DMS153 treated with DMSO at 0.1 percent for 48 hours (cell line): ENCODE measurements around the gene CLEC2D.
"Not testable (repeated sequence)": the region's sequence is repeated elsewhere in the genome, so short reads cannot be mapped to it uniquely, and the experiment has no call there.

Experiments used
- DNase-seq: peaks from one replicate; lab custom pipeline; 2025; ENCODE audit not compliant: unreplicated experiment; lab: John Stamatoyannopoulos, UW

CLEC2D gene

DNA sequence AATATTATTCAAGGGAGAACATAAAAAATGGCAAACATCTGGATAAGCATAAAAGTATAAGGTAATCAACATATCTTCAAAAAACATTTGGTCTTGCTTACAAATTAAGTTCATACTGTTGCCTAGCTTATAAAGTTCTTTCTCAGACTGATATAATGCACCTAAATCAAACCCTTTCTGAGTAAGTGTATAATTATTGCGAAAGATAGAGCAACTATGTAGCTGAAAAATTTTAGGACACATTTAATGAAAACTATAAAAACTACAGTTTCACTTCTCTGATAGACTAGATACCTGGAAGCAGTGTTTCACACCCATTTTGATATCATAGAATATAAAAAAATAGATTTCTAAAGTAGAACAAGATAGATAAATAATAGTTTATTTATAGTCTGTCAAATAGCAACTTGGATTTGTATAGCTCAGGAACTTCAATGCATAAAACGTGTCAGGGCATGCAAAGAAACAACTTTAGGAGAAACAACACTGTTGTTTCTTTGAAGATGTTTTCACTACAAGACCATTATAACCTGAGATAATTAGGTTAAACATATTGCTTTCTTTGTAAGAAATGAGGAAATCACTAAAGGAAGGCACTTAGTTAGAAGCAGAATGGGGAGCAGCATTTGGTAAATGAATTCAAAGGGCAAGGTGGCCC is 55.8 kb downstream of the CLEC2D start:
- no peak for DNase-seq

DNA sequence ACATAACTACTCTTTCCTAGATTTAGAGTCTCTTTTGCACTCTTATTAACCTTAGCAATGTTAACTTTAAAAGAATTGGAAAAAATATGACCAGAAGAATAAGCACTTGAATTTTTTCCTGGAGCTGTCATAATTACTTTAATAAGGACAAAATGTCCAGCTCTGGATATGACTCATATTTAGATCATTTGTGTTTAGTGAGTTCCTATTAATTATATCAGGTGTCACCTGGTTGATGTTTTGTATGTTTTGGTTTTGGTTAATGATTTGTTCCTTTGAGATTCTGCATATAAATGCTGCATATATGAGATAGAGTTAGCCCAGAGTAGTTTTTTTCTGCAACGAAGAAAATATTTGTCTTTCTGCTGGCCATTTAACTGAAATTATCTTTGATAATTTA is 58.3 kb downstream of the CLEC2D start:
- DNase-seq: no peak

DNA sequence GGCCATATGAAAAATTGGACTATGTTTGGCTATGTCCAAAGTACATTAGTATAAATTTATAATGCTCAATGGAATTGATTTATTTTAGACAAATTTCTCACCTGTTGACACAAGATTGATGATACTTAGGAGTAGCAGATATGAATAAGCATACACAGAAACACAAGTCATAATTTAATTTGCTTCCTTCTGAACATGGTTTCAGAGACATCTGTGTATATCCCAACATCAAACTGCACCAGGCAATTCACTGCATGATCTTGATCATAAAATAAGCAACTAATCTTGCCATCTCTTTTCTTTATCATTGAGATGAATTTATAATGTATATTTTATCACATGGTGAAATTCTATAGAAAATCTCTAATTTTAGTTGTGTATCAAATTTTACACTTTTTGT is 59.6 kb downstream of the CLEC2D start:
- DNase-seq: no peak

DNA sequence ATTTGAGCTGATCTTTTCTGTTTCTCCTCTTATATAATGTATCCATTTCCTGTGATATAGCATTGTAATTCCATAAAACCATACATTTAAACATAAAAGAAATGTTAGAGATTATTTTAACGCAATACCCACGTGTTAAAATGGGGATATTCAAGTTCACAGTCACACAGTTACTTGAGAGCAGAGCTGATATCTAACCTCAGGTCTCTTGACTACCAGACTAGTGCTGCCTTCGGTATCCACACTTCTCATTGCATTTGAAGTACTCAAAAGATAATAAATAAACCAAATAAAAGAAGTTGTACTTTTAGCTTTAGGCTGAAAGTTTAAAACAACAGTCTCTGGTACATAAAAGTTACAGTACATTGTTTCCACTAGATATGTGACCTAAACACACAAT is 60.5 kb downstream of the CLEC2D start:
- no peak for DNase-seq

DNA sequence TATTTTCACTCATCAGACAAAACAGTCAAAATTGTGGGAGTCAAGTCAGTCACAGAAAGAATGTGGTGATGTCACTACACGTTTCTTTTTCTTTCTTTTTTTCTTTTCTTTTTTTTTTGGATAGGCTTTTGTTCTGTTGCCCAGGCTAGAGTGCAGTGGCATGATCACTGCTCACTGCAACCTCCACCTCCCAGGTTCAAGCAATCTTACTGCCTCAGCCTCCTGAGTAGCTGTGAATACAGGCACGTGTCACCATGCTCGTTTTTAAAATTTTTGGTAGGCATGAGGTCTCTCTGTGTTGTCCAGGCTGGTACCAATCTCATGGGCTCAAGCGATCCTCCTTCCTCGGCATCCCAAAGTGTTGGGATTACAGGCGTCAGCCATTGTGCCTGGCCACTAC is 61.1 kb downstream of the CLEC2D start:
- DNase-seq: no peak

DNA sequence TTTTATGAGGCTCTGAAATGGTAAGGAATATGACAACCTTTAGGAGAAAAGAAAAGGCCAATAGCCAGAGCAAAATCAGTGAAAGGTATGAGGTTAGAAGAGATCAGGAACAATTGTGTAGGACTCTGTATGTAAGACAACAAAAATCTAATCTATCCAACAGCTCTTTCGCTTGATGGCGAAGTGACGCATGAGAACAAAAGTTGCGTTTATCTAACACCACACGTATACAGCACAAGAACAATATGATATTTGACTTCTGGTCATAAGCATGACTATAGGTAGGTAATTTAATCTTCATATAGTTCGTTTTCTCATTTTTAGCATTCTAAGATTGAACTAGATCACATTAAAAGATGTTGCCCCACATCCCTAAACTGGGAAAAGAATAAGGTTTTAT is 61.9 kb downstream of the CLEC2D start:
- DNase-seq: no peak

DNA sequence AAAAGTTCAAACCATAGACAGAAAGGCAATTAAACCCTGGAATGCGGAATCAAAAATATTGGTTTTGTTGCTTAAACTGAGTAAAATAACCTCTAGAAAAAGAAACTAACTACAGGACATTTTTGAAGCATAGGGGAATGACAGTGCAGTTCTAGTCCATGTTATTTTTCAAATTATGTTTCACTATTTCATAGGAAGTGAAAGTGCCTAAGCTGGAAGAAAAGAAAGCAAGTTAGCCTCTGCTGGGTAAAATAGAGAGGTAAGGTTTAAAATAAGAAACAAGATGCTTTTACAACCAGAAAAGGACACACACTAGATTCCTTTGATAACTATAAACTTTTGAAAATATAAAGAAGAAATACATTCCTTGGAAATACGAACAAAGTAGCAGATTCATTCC is 62.3 kb downstream of the CLEC2D start:
- no peak for DNase-seq

DNA sequence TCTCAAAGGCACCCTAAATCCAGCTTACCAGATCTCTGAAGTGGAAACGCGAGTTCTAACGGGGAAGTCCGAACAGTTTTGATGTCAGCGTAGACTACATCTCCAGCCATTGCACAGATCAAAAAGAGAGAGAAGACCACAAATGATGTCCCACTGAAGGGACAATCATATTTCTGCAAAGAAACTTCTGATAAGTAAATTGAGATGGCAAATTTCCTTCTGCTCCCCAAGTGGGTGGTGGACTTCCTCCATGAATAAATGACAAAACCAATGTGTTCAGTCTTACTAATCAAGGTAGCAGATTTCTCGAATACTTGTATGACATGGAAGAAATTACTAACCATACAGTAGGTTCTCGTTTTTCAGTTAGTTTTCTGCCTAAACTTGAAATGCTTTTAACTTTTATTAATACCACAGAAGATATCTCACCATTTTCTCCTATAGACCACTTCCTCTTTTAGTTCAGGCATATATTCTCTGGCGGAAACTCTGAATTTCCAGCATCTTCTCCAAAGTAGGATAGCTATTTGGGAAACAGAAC is 63.5 kb downstream of the CLEC2D start, which contains the start of gene CLECL1:
Gene CLECL1 (minus strand): TSS at position 177 of the 541 bp plus-strand sequence.
- DNase-seq: no peak

DNA sequence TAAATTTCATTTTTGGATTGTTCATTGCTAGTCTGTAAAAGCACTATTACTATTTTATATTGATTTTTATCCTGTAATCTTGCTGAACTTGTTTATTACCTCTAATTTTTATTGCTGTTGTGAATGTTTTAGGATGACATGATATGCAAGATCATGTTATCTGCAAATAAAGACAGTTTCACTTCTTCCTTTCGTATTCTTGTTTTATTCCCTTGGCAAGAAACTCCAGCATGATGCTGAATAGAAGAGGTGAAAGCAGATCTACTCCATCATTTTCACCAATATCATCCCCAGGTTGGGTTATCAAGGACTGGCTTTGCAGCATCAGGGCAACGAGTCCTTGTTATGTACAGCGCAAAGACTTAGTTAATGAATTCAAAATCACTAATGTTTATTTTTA is 66.1 kb downstream of the CLEC2D start:
- no peak for DNase-seq

DNA sequence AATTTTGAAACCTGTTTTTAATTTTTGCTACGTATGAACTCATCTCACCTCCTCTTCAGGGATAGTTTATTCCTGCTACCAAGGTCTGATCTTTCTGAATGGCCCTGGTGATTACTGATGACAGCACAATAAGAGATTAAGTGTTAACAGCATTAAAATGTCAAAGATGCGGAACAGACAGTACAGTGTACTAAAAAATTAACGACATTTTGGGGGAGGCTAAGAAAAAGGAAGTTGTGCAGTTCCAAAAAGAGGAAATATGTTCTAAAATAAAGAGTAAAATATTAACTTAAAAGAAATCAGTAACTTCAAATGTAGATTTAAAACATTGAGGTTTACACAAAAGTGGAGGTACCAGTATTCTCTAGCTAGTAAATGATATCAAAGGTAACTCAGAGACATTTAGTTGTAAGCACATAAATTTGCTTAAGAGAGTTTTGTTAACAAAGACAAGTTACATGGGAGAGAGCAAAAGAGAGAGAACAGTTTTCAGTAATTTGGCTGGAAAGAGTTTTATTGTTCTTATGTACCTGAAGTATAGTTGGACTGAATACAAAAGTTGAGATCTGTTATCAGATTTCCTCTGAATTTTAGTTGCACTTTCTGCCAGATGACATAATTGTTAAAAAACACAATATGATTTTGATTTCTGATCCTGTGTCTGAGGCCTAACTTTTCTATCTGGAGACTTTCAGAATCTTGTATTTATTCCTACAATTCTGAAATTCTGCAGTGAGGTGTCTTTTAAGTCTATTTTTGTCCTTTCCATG is 67.6 kb downstream of the CLEC2D start:
- DNase-seq: no peak

DNA sequence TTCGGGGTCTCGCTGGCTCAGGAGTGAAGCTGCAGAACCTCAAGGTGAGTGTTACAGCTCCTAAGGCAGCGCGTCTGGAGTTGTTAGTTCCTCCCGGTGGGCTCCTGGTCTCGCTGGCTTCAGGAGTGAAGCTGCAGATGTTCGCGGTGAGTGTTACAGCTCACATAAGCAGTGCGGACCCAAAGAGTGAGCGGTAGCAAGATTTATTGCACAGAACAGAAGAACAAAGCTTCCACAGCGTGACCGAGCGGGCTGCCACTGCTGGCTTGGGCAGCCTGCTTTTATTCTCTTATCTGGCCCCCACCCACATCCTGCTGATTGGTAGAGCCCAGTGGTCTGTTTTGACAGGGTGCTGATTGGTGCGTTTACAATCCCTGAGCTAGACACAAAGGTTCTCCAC is 69.4 kb downstream of the CLEC2D start:
- not testable (repeated sequence) for DNase-seq

DNA sequence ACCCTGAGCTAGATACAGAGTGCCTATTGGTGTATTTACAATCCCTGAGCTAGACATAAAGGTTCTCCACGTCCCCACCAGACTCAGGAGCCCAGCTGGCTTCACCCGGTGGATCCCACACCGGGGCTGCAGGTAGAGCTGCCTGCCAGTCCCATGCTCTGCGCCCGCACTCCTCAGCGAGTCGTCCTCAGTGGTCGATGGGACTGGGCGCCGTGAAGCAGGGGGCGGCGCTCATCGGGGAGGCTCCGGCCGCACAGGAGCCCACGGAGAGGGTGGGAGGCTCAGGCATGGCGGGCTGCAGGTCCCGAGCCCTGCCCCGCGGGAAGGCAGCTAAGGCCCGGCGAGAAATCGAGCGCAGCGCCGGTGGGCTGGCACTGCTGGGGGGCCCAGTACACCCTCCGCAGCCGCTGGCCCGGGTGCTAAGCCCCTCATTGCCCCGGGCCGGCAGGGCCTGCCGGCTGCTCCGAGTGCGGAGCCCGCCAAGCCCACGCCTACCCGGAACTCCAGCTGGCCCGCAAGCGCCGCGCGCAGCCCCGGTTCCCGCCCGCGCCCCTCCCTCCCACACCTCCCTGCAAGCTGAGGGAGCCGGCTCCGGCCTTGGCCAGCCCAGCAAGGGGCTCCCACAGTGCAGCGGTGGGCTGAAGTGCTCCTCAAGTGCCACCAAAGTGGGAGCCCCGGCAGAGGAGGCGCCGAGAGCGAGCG is 70.0 kb downstream of the CLEC2D start:
- not testable (repeated sequence) for DNase-seq

DNA sequence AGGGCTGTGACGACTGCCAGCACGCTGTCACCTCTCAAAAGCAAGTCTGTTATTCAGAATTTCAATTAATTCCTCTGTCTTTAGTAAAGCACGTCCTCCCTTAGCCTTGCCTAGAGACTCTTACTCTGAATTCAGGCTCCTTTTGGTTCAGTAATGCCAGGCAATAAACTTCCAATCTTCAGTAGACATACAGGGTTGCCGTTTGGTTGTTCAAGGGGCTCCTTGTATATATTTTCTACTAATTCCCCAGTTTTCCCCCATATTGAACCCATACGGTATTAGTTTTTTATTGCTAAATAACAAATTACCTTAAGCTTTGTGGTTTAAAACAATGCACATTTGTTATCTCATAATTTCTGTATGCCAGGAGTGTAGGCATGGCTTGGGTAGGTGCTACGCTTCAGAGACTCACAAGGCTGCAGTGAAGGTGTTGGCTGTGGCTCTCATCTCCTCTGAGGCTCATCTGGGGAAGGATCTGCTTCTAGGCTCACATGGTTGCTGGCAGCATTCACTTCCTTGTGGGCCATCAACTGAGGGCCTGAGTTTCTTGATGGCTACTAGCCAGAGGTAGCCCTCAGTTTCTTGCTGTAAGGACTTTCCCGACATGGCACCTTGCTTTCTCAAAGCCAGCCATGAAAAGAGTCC is 70.7 kb downstream of the CLEC2D start:
- DNase-seq: no peak

DNA sequence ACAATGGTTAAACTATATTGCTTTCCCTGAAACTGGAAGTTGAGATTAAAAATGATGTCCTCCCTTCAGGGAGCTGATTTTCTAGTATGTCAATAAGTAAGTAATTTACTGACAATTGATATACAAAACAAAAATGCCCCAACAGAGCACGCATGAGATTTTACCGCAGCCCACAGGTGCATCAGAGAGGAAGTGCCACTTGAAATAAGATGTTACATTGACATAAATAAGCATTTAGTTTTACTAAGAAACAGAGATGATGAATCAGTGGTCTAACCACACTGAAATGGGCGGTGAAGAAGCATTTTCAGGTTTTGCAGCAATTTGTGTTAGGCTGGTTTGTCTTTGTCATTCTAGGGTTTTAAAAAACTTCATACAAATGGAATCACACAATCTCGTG is 72.2 kb downstream of the CLEC2D start:
- DNase-seq: no peak

DNA sequence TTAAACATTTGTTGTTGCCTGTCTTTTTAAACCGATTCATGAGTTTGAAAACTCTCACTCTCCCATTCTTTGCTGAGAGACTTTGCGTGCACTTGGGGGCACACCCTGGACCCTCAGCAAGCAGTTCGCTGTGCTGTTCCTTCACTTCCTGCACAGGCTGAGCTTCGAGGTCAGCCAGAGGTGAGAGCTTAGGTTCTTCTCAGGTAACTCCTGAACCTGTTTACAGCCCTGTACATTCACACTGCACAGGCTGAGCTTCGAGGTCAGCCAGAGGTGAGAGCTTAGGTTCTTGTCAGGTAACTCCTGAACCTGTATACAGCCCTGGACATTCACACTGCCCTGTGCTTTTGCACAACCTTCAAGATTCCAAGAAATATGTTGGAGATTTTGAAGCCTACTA is 73.1 kb downstream of the CLEC2D start:
- no peak for DNase-seq

DNA sequence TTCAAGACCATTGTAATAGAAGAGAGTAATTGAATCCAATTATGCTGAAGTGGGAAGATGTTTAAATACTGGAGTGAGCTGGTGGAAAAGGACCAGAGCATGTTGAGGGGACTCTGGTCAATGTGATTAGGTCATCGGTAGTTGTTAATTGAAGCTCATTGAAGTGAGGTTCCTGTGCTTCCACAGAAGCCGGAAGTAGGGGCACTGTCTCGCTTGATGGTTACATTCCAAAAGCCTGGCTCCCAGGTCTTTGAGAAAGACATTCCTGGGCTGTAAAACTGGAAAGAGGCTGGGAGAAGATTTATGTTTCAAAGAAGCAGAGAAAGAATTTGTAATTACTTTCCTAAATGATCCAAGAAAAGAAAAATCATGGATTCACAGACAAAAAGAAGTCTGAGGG is 75.7 kb downstream of the CLEC2D start:
- no peak for DNase-seq
